OCI-LY1 (cell line): ENCODE data around the gene RFX4.

ENCODE experiments used
- H2AFZ ChIP-seq: fragments of 200-600 bp; sonication (generic), shearing (Covaris generic); 2 replicates; pipeline ENCODE4 v1.6.0; 2014; ENCODE audit warnings: antibody characterized with exemption, mild to moderate bottlenecking, low read length
- H3F3A ChIP-seq: fragments of 200-600 bp; sonication (generic), shearing (Covaris generic); 2 replicates; pipeline ENCODE4 v1.6.0; 2014; ENCODE audit warnings: mild to moderate bottlenecking, antibody characterized with exemption, low read length, moderate library complexity; ENCODE audit not compliant: insufficient read depth
- H3K27ac ChIP-seq: fragments of 200-600 bp; sonication (generic); 2 replicates; pipeline ENCODE4 v1.5.1; 2014; ENCODE audit warnings: low read length, mixed run types, mild to moderate bottlenecking, low read depth; ENCODE audit not compliant: poor library complexity, severe bottlenecking
- H3K27me3 ChIP-seq: fragments of 200-600 bp; sonication (generic); 2 replicates; pipeline ENCODE4 v1.6.0; 2014; ENCODE audit warnings: antibody characterized with exemption, mild to moderate bottlenecking, low read length, moderate library complexity; ENCODE audit not compliant: insufficient read depth
- H3K36me3 ChIP-seq: fragments of 200-600 bp; sonication (generic); 2 replicates; pipeline ENCODE4 v1.6.1; 2014; ENCODE audit warnings: mild to moderate bottlenecking, antibody characterized with exemption, low read length, moderate library complexity, mixed read lengths; ENCODE audit not compliant: insufficient read depth
- H3K4me1 ChIP-seq: fragments of 200-600 bp; sonication (generic); 2 replicates; pipeline ENCODE4 v1.5.1; 2014; ENCODE audit warnings: mild to moderate bottlenecking, low read length, moderate library complexity; ENCODE audit not compliant: insufficient read depth, severe bottlenecking
- H3K4me2 ChIP-seq: fragments of 200-600 bp; sonication (generic), shearing (Covaris generic); 2 replicates; pipeline ENCODE4 v1.6.1; 2014; ENCODE audit warnings: low read length
- H3K4me3 ChIP-seq: fragments of 200-600 bp; sonication (generic); 2 replicates; pipeline ENCODE4 v1.5.1; 2014; ENCODE audit warnings: low read length, low read depth, mild to moderate bottlenecking, mixed read lengths; ENCODE audit not compliant: poor library complexity, severe bottlenecking
- H3K79me2 ChIP-seq: fragments of 200-600 bp; shearing (Covaris generic); 2 replicates; pipeline ENCODE4 v1.6.1; 2016; ENCODE audit warnings: mixed run types, low read length, mixed read lengths; ENCODE audit not compliant: insufficient read depth
- H3K9ac ChIP-seq: fragments of 200-600 bp; sonication (generic), shearing (Covaris generic); 2 replicates; pipeline ENCODE4 v1.6.1; 2014; ENCODE audit warnings: mild to moderate bottlenecking, low read length, mixed read lengths
- H3K9me2 ChIP-seq: fragments of 200-600 bp; sonication (generic), shearing (Covaris generic); 2 replicates; pipeline ENCODE4 v1.6.1; 2014; ENCODE audit warnings: low read depth, mild to moderate bottlenecking, low read length, mixed read lengths
- H3K9me3 ChIP-seq: fragments of 200-600 bp; shearing (Covaris generic); 2 replicates; pipeline ENCODE4 v1.6.1; 2014; ENCODE audit warnings: low read length, mixed read lengths
- H4K20me1 ChIP-seq: fragments of 200-600 bp; sonication (generic), shearing (Covaris generic); 2 replicates; pipeline ENCODE4 v1.6.0; 2016; ENCODE audit warnings: mild to moderate bottlenecking, low read length; ENCODE audit not compliant: insufficient read depth
- CTCF ChIP-seq: fragments of 200-600 bp; sonication (generic), shearing (Covaris generic); IDR thresholded peaks from 2 replicates; pipeline ENCODE4 v1.5.1; 2017; ENCODE audit warnings: mild to moderate bottlenecking, antibody characterized with exemption, low read length, moderate library complexity, mixed read lengths
- EZH2 ChIP-seq: fragments of 200-600 bp; sonication (generic), shearing (Covaris generic); IDR thresholded peaks from 2 replicates; pipeline ENCODE4 v1.8.0; 2017; ENCODE audit warnings: borderline replicate concordance, mixed run types, mild to moderate bottlenecking, antibody characterized with exemption, low read length, moderate library complexity, mixed read lengths

Gene RFX4

GRCh38 chr12:106598003-106598402 lies 15.2 kb downstream of the RFX4 start:
- H3K9ac ChIP-seq: no peak overlapping the region
- H3K4me2 ChIP-seq: no peak overlapping the region
- no peak overlapping the region for H3K27ac ChIP-seq
- no peaks in the 10 kb centered on the region for H4K20me1 ChIP-seq
- no peaks in the 10 kb centered on the region for H3K9me3 ChIP-seq
- H3F3A ChIP-seq: no peaks in the 10 kb centered on the region
- no peak overlapping the region for H2AFZ ChIP-seq
- H3K4me1 ChIP-seq: no peaks in the 10 kb centered on the region
- H3K36me3 ChIP-seq: no peaks in the 10 kb centered on the region
- no peak for TF ChIP-seq EZH2
- TF ChIP-seq CTCF: no peak
- H3K4me3 ChIP-seq: no peak overlapping the region
- H3K9me2 ChIP-seq: no peaks in the 10 kb centered on the region
- no peaks in the 10 kb centered on the region for H3K79me2 ChIP-seq
- no peaks in the 10 kb centered on the region for H3K27me3 ChIP-seq

GRCh38 chr12:106599302-106599701 lies 16.5 kb downstream of the RFX4 start:
- Histone ChIP-seq H3K4me1 (no peaks in the 10 kb centered on the region), H3K27ac (no peak overlapping the region), H3K9me2 (no peaks in the 10 kb centered on the region), H3K36me3 (no peaks in the 10 kb centered on the region), H4K20me1 (no peaks in the 10 kb centered on the region), H3K4me3 (no peak overlapping the region), H2AFZ (no peak overlapping the region), H3K79me2 (no peaks in the 10 kb centered on the region), H3K9ac (no peak overlapping the region), H3F3A (no peaks in the 10 kb centered on the region), H3K4me2 (no peak overlapping the region), H3K9me3 (no peaks in the 10 kb centered on the region), H3K27me3 (no peaks in the 10 kb centered on the region)
- TF ChIP-seq EZH2 (no peak), CTCF (no peak)

GRCh38 chr12:106600503-106600902 lies 17.7 kb downstream of the RFX4 start:
- Histone ChIP-seq H3K9me3 (no peaks in the 10 kb centered on the region), H4K20me1 (no peaks in the 10 kb centered on the region), H3K36me3 (no peaks in the 10 kb centered on the region), H3K9me2 (no peaks in the 10 kb centered on the region), H3K27ac (no peak overlapping the region), H3K79me2 (no peaks in the 10 kb centered on the region), H2AFZ (no peak overlapping the region), H3F3A (no peaks in the 10 kb centered on the region), H3K4me3 (no peak overlapping the region), H3K9ac (no peak overlapping the region), H3K27me3 (no peaks in the 10 kb centered on the region), H3K4me2 (no peak overlapping the region), H3K4me1 (no peaks in the 10 kb centered on the region)
- TF ChIP-seq CTCF (no peak), EZH2 (no peak)
